NCI-H446 (cell line): ENCODE measurements around the gene PHLPP2.
"Not testable (repeated sequence)": the region's sequence is repeated elsewhere in the genome, so short reads cannot be mapped to it uniquely, and the experiment has no call there.

Experiments used
- DNase-seq, 2 experiments: peaks; one replicate each; lab custom pipeline; 2025; lab: John Stamatoyannopoulos, UW

Gene PHLPP2

GRCh38 chr16:71625113-71625850, 99.2 kb downstream of the PHLPP2 start:
- no peak for DNase-seq

GRCh38 chr16:71623597-71623996, 100.9 kb downstream of the PHLPP2 start:
- no peak for DNase-seq

GRCh38 chr16:71622088-71622487, 102.4 kb downstream of the PHLPP2 start:
- DNase-seq = no peak

DNA sequence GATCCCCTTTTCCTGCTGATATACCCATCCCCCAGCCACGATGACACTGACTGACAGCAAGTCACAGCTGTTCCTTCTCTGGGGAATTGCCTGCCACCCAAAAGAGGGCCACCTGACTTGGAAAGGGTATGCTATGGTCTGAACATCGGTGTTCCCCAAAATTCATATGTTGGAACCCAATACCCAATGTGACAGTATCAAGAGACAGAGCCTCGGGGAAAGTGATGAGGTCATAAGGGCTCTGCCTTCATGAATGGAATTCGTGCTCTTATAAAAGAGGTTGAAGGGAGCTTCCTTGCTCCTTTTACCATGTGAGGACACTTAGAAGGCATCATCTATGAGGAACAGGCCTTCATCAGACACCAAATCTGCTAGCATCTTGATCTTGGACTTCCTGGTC, 106.1 kb downstream of the PHLPP2 start:
- DNase-seq = no peak

- not testable (repeated sequence) for DNase-seq
These were observed 109.5 kb downstream of the PHLPP2 start for GRCh38 chr16:71614956-71615355.

- peak in 1 of 2 experiments; percentile 11 for DNase-seq
These were observed 113.3 kb downstream of the PHLPP2 start for GRCh38 chr16:71610936-71611871.

GRCh38 chr16:71610447-71610846, 114.1 kb downstream of the PHLPP2 start:
- DNase-seq = no peak

GRCh38 chr16:71609066-71609465, 115.4 kb downstream of the PHLPP2 start:
- no peak for DNase-seq

DNA sequence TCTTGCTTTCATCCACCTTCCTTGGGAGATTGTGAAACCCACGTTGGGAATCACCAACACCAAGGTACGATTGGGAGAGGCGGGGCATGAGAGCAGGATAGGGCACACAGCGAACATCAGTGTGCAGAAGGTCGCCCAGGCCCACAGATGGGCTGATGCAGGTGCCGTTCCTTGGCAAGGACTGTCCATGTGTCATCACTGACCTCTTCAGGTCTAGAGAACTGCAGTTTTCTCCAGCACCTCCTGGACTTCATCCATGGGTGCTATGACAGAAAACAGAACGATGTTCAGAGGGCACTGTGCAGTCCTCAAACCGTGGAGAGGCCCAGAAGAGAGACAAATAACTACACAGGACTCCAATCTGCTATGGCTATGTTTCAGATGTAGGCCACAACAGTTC, 123.7 kb downstream of the PHLPP2 start:
- DNase-seq = no peak

DNA sequence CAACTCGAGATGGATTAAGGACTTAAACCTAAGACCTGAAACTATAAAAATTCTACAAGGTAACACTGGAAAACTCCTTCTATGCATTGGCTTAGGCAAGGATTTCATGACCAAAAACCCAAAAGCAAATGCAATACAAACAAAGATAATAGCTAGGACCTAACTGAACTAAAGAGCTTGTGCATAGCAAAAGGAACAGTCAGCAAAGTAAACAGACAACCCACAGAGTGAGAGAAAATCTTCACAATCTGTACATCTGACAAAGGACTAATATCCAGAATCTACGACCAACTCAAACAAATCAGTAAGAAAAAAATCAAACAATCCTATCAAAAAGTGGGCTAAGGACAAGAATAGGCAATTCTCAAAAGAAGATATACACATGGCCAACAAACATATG, 126.1 kb downstream of the PHLPP2 start:
- DNase-seq = not testable (repeated sequence)

GRCh38 chr16:71595340-71595826, 129.1 kb downstream of the PHLPP2 start:
- not testable (repeated sequence) for DNase-seq
